Mesothelial cell of epicardium (in vitro differentiated cells): ENCODE data around the gene C16orf92. TPM values are rescaled to one million over a fixed set of nuclear protein-coding genes. Genes with fewer than 3 reads are reported as not detected.

ENCODE experiments used
- DNase-seq, 2 experiments: peaks; one replicate each; pipeline ENCODE4 v3.0.0; 2021; ENCODE audit warnings: low spot score in 2 of 2; ENCODE audit not compliant: unreplicated experiment in 2 of 2
- H3K27ac Mint-ChIP-seq: 2 replicates; pipeline ENCODE4 v1.8.0; 2021; ENCODE audit warnings: mixed read lengths
- H3K27me3 Mint-ChIP-seq: 2 replicates; pipeline ENCODE4 v1.8.0; 2021; ENCODE audit warnings: low read depth, mixed read lengths
- H3K36me3 Mint-ChIP-seq: 2 replicates; pipeline ENCODE4 v1.8.0; 2021; ENCODE audit warnings: mixed read lengths
- H3K4me1 Mint-ChIP-seq: 2 replicates; pipeline ENCODE4 v1.8.0; 2021; ENCODE audit warnings: mixed read lengths
- H3K4me3 Mint-ChIP-seq: 2 replicates; pipeline ENCODE4 v1.8.0; 2021; ENCODE audit warnings: mild to moderate bottlenecking, moderate library complexity, mixed read lengths
- H3K9me3 Mint-ChIP-seq: 2 replicates; pipeline ENCODE4 v1.8.0; 2021; ENCODE audit warnings: mixed read lengths
- total RNA-seq: library from RNA; stranded (reverse); gene quantifications from 3 replicates; pipeline ENCODE4 v1.2.1, GENCODE V29; 2021
- TF ChIP-seq, protein P1 (sequence below): fragments of 200-600 bp; sonication (generic); IDR thresholded peaks from one replicate; pipeline ENCODE4 v1.5.0; 2021; ENCODE audit warnings: antibody characterized with exemption; ENCODE audit not compliant: unreplicated experiment

Gene C16orf92
- total RNA-seq, 1 donor from 2014 or later, result not detected

- TF ChIP-seq, protein P1, sequence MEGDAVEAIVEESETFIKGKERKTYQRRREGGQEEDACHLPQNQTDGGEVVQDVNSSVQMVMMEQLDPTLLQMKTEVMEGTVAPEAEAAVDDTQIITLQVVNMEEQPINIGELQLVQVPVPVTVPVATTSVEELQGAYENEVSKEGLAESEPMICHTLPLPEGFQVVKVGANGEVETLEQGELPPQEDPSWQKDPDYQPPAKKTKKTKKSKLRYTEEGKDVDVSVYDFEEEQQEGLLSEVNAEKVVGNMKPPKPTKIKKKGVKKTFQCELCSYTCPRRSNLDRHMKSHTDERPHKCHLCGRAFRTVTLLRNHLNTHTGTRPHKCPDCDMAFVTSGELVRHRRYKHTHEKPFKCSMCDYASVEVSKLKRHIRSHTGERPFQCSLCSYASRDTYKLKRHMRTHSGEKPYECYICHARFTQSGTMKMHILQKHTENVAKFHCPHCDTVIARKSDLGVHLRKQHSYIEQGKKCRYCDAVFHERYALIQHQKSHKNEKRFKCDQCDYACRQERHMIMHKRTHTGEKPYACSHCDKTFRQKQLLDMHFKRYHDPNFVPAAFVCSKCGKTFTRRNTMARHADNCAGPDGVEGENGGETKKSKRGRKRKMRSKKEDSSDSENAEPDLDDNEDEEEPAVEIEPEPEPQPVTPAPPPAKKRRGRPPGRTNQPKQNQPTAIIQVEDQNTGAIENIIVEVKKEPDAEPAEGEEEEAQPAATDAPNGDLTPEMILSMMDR, result no peak
- DNase-seq, result peak in 1 of 2 experiments; percentile 65
- peak overlapping the region; percentile 99 for H3K27ac Mint-ChIP-seq
Observed at GRCh38 chr16:30065943-30066760, 43.2 kb downstream of the C16orf92 start.

DNA sequence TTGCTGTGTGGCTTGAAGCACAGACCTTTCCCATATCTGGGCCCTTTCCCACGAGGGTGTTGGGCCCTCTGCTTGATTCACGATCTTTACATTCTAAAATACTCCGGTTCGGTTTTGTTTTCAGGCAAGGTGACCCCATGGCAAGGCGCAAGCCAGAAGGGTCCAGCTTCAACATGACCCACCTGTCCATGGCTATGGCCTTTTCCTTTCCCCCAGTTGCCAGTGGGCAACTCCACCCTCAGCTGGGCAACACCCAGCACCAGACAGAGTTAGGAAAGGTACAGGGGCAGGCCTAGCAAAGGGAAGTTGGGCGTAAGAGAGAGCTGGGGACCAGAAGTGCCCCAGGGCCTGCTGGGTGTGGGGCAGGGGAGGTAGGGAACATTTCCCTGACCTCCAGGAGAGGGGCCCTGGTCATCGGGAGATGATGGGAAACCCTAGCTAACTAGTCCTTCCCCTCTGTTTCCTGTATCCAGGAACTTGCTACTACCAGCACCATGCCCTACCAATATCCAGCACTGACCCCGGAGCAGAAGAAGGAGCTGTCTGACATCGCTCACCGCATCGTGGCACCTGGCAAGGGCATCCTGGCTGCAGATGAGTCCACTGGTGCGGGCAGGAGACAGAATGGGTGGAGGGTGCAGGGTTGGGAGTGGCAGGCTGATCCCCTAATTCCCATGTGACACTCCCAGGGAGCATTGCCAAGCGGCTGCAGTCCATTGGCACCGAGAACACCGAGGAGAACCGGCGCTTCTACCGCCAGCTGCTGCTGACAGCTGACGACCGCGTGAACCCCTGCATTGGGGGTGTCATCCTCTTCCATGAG, 44.0 kb downstream of the C16orf92 start:
- Mint-ChIP-seq H3K9me3 (no peaks in the 10 kb centered on the region), H3K27me3 (no peaks in the 10 kb centered on the region), H3K27ac (peak overlapping the region; percentile 99), H3K4me1 (peaks cover 43% of the 10 kb centered on the region), H3K4me3 (peak overlapping the region; percentile 87), H3K36me3 (peaks cover 27% of the 10 kb centered on the region)
- TF ChIP-seq, protein P1, result no peak
- no peak for DNase-seq

More at GRCh38 chr16:30065943-30066760, 43.2 kb downstream of the C16orf92 start:
- Mint-ChIP-seq H3K4me1 (peaks cover 45% of the 10 kb centered on the region), H3K4me3 (peak overlapping the region; percentile 87), H3K36me3 (peaks cover 22% of the 10 kb centered on the region), H3K9me3 (no peaks in the 10 kb centered on the region), H3K27me3 (no peaks in the 10 kb centered on the region)

DNA sequence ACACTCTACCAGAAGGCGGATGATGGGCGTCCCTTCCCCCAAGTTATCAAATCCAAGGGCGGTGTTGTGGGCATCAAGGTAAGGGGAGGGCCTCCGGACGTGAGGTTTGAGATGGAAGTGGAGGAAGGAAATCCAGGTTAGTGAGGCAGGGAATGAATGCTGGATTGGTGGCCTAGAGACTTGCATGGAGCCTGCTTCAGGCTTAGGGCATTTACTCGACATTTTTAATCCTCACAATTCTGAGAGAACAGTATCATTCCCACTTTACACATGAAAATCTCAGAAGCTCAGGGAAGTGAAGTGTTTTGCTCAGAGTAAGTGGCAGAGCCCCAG, 44.6 kb downstream of the C16orf92 start:
- H3K27ac Mint-ChIP-seq, result peak overlapping the region; percentile 99
- TF ChIP-seq, protein P1, result no peak
- H3K4me1 Mint-ChIP-seq, result peaks cover 43% of the 10 kb centered on the region
- no peaks in the 10 kb centered on the region for H3K27me3 Mint-ChIP-seq
- H3K36me3 Mint-ChIP-seq, result peaks cover 30% of the 10 kb centered on the region
- H3K4me3 Mint-ChIP-seq, result peak overlapping the region; percentile 87
- H3K9me3 Mint-ChIP-seq, result no peaks in the 10 kb centered on the region
- DNase-seq, result no peak

- DNase-seq, result no peak
- Mint-ChIP-seq H3K9me3 (no peaks in the 10 kb centered on the region), H3K4me3 (peak overlapping the region; percentile 45), H3K4me1 (peaks cover 43% of the 10 kb centered on the region), H3K27ac (peak overlapping the region; percentile 66), H3K27me3 (no peaks in the 10 kb centered on the region), H3K36me3 (peaks cover 30% of the 10 kb centered on the region)
- TF ChIP-seq, protein P1, result no peak
Observed at GRCh38 chr16:30068333-30068732, 45.3 kb downstream of the C16orf92 start.

- H3K36me3 Mint-ChIP-seq, result peaks cover 30% of the 10 kb centered on the region
- H3K4me1 Mint-ChIP-seq, result peaks cover 37% of the 10 kb centered on the region
- H3K27me3 Mint-ChIP-seq, result no peaks in the 10 kb centered on the region
- H3K27ac Mint-ChIP-seq, result peak overlapping the region; percentile 71
- H3K9me3 Mint-ChIP-seq, result no peaks in the 10 kb centered on the region
- H3K4me3 Mint-ChIP-seq, result peak overlapping the region; percentile 45
- TF ChIP-seq, protein P1, result peak; percentile 64
- DNase-seq, result no peak
Observed at GRCh38 chr16:30068750-30069610, 46.0 kb downstream of the C16orf92 start.
